Endothelial cell of umbilical vein (primary cell): ENCODE measurements around the gene MIER1. TPM values are rescaled to one million over a fixed set of nuclear protein-coding genes. Genes with fewer than 3 reads are reported as not detected.

Experiments used
- BruUV-seq: library from RNA; stranded (reverse); fragments of 400-500 nt; replicated peaks from 2 replicates; lab custom pipeline; 2021; lab: Mats Ljungman, UMichigan
- CTCF ChIA-PET: fragments of 300-600, 350-600 bp; sonication (Branson Sonifier 250); formaldehyde crosslinking; loops from one replicate; lab custom pipeline; 2021; ENCODE audit warnings: antibody characterized with exemption, inconsistent platforms; lab: Charles Lee
- POLR2A ChIA-PET: fragments of 300-600, 350-600 bp; sonication (Branson Sonifier 250); formaldehyde crosslinking; loops from one replicate; lab custom pipeline; 2021; ENCODE audit warnings: antibody characterized with exemption, inconsistent platforms; lab: Charles Lee
- DNase-seq: peaks from one replicate; pipeline ENCODE4 v3.0.0-alpha.2; 2011; ENCODE audit warnings: low read depth, low spot score
- FAIRE-seq: peaks from 2 replicates; lab custom pipeline; 2011; peaks lifted over from hg19 to GRCh38; lab: Jason Lieb, UNC
- H2AFZ ChIP-seq: 2 replicates; pipeline ENCODE4 v1.6.0; 2012; ENCODE audit warnings: low read depth, low read length, control low read depth, inconsistent platforms
- H3K27ac ChIP-seq: 2 replicates; pipeline ENCODE4 v1.5.1; 2011; ENCODE audit warnings: low read depth, mild to moderate bottlenecking, control low read depth, low read length, moderate library complexity; ENCODE audit not compliant: insufficient read depth
- H3K27me3 ChIP-seq, 2 experiments: 2 replicates each; pipeline versions ENCODE4 v1.6.0 to v1.6.1; 2011; ENCODE audit warnings: low read length in 2 of 2, mixed read lengths in 1 of 2; ENCODE audit not compliant: control insufficient read depth in 2 of 2, insufficient read depth in 2 of 2
- H3K36me3 ChIP-seq, 2 experiments: 2 replicates in 1 of 2; 3 replicates in 1 of 2; pipeline ENCODE4 v1.5.1; 2011; ENCODE audit warnings: low read length in 2 of 2, mild to moderate bottlenecking in 1 of 2, moderate library complexity in 1 of 2; ENCODE audit not compliant: control insufficient read depth in 2 of 2, insufficient read depth in 2 of 2; ENCODE audit errors: extremely low read depth in 1 of 2
- H3K4me1 ChIP-seq: 3 replicates; pipeline ENCODE4 v1.5.1; 2011; ENCODE audit warnings: mild to moderate bottlenecking, low read length; ENCODE audit not compliant: control insufficient read depth, insufficient read depth; ENCODE audit errors: extremely low read depth
- H3K4me2 ChIP-seq: 2 replicates; pipeline ENCODE4 v1.6.1; 2011; ENCODE audit warnings: low read length, control low read depth, mixed read lengths; ENCODE audit not compliant: insufficient read depth
- H3K4me3 ChIP-seq, 3 experiments: fragments of 200-600 bp in 1 of 3; sonication (generic), shearing (Covaris generic) in 1 of 3; replicated peaks in 1 of 3; 2 replicates each; pipeline ENCODE4 v1.5.1; 2011 to 2016; ENCODE audit warnings: control low read depth in 3 of 3, low read length in 3 of 3, mild to moderate bottlenecking in 2 of 3, inconsistent platforms in 1 of 3, low read depth in 1 of 3, moderate library complexity in 1 of 3; ENCODE audit not compliant: insufficient read depth in 1 of 3
- H3K79me2 ChIP-seq: 2 replicates; pipeline ENCODE4 v1.6.0; 2012; ENCODE audit warnings: low read length, inconsistent platforms; ENCODE audit not compliant: control insufficient read depth, insufficient read depth
- H3K9ac ChIP-seq: replicated peaks from 2 replicates; pipeline ENCODE3; 2011; ENCODE audit warnings: low read length, control low read depth; ENCODE audit not compliant: insufficient read depth; ENCODE audit errors: extremely low read depth
- H3K9me1 ChIP-seq: replicated peaks from 3 replicates; pipeline ENCODE4 v1.6.0; 2011; ENCODE audit warnings: mild to moderate bottlenecking, low read length; ENCODE audit not compliant: control insufficient read depth, insufficient read depth; ENCODE audit errors: extremely low read depth
- H3K9me3 ChIP-seq: replicated peaks from 2 replicates; pipeline ENCODE4 v1.5.1; 2012; ENCODE audit warnings: low read length, inconsistent platforms; ENCODE audit not compliant: control insufficient read depth, insufficient read depth
- H4K20me1 ChIP-seq: replicated peaks from 2 replicates; pipeline ENCODE3; 2011; ENCODE audit warnings: mild to moderate bottlenecking, low read length; ENCODE audit not compliant: control insufficient read depth, insufficient read depth; ENCODE audit errors: extremely low read depth
- EZH2 ChIP-seq: IDR thresholded peaks from 2 replicates; pipeline ENCODE4 v1.6.1; 2012; ENCODE audit warnings: borderline replicate concordance, low read depth, mild to moderate bottlenecking, moderate library complexity, low read length, inconsistent platforms; ENCODE audit not compliant: severe bottlenecking
- FOS ChIP-seq: IDR thresholded peaks from 2 replicates; pipeline ENCODE4 v1.6.1; 2011; ENCODE audit warnings: mild to moderate bottlenecking, low read length, moderate library complexity, borderline replicate concordance; ENCODE audit not compliant: insufficient read depth
- GATA2 ChIP-seq: IDR thresholded peaks from 2 replicates; pipeline ENCODE4 v1.7.0; 2011; ENCODE audit warnings: low read depth, mild to moderate bottlenecking, moderate library complexity, mixed read lengths, low read length; ENCODE audit not compliant: insufficient read length, insufficient read depth
- JUN ChIP-seq: IDR thresholded peaks from 2 replicates; pipeline ENCODE4 v1.6.1; 2011; ENCODE audit warnings: borderline replicate concordance, low read depth; ENCODE audit not compliant: insufficient read length, insufficient read depth
- MYC ChIP-seq: IDR thresholded peaks from one replicate; pipeline ENCODE4 v1.6.1; 2011; ENCODE audit warnings: mild to moderate bottlenecking, low read depth, low read length
- POLR2A ChIP-seq: IDR thresholded peaks from 2 replicates; pipeline ENCODE4 v1.6.1; 2012; ENCODE audit warnings: low read depth, mild to moderate bottlenecking, control low read depth, low read length
- POLR2AphosphoS5 ChIP-seq: IDR thresholded peaks from 2 replicates; pipeline ENCODE4 v1.6.1; 2012; ENCODE audit warnings: low read depth, mild to moderate bottlenecking, control low read depth, low read length, moderate library complexity; ENCODE audit not compliant: insufficient read depth
- dilution Hi-C: fragments of 300-500 bp; cut with MboI; formaldehyde crosslinking; loops from one replicate; pipeline ENCODE4 v1.15.0; 2019; ENCODE audit warnings: low sequenced_read_pairs; ENCODE audit not compliant: extremely low pct_ligation_motif_present
- intact Hi-C: fragments of 100-400 bp; cut with micrococcal nuclease; formaldehyde crosslinking; loops from one replicate; pipeline ENCODE4 v1.10.0; 2022
- polyA plus RNA-seq, 4 experiments: library from polyadenylated mRNA; depleted of rRNA in 3 of 4; stranded (reverse) in 3 of 4; unstranded in 1 of 4; fragments of >200 nt; gene quantifications; 2 replicates each; pipeline versions ENCODE4 v1.2.1 to v1.2.3, GENCODE V29; 2011 to 2012; ENCODE audit warnings: missing spikeins in 1 of 4
- total RNA-seq: library from RNA; stranded (reverse); gene quantifications from 2 replicates; pipeline ENCODE4 v1.2.3, GENCODE V29; 2021
- TF ChIP-seq, protein P1 (sequence below), 2 donors: IDR thresholded peaks; 1 replicate in 1 of 2; 2 replicates in 1 of 2; pipeline ENCODE4 v1.5.1; 2011; ENCODE audit warnings: low read length in 2 of 2, mild to moderate bottlenecking in 2 of 2, moderate library complexity in 2 of 2, control low read depth in 1 of 2, inconsistent platforms in 1 of 2, low read depth in 1 of 2; ENCODE audit not compliant: insufficient read depth in 1 of 2; ENCODE audit errors: extremely low read depth in 1 of 2
- TF ChIP-seq, protein P2 (sequence below): IDR thresholded peaks from 2 replicates; pipeline ENCODE4 v1.6.1; 2011; ENCODE audit not compliant: insufficient read depth, insufficient read length

MIER1 gene
- total and polyA plus RNA-seq, 2 donors (not counting 3 experiments of a cell fraction or from before 2014, with no cell fraction given) = 7.3 to 36.8 TPM

DNA sequence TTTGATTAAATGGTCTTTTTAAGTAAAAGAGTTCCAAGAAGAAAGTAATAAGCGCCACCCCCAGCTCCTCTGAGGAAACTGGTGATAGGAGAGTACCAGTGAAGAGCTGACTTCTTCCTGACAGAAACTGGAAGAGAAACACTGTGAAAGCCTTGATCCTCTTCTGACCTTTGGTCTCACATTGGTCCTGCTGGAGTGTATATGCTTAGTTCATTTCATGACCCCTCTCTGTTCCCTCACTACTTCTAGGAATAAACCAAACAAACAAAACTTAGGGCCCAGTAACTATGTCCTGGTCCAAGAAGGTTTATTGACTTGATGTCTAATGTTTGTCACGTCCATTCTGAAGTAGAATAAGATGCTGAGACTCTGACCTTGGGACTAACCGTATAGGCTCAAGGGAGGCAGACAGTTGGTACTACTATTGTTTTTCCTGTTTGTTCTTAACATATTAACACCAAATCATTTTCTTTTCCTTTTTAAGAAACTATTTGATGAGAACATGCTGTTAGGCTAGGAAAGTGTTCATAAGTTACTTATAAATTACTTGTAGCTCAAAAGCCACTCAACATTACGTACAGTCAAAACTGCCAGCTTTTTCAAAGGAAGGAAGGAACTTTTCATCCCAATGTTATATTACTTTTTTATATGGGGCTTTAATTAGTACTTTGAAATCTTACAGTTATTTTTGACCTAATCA is 57.9 kb downstream of the MIER1 start:
- Histone ChIP-seq H3K9me1 (no peaks in the 10 kb centered on the region), H3K4me2 (no peak overlapping the region), H3K4me3 (no peak overlapping the region), H3K79me2 (no peaks in the 10 kb centered on the region), H3K27ac (no peak overlapping the region), H3K27me3 (no peaks in the 10 kb centered on the region), H3K4me1 (no peaks in the 10 kb centered on the region), H3K9me3 (no peaks in the 10 kb centered on the region), H2AFZ (no peak overlapping the region), H3K9ac (no peak overlapping the region), H4K20me1 (no peaks in the 10 kb centered on the region), H3K36me3 (peaks cover 3 to 35% of the 10 kb centered on the region in 2 experiments)
- dilution Hi-C loops = no loop called here
- DNase-seq (no peak), FAIRE-seq (no peak)
- POLR2A ChIA-PET = no interaction called here
- intact Hi-C loops = no loop called here
- no peak for TF ChIP-seq GATA2
- TF ChIP-seq POLR2AphosphoS5 = no peak
- no peak for TF ChIP-seq JUN
- TF ChIP-seq FOS = no peak
- TF ChIP-seq, protein P1, sequence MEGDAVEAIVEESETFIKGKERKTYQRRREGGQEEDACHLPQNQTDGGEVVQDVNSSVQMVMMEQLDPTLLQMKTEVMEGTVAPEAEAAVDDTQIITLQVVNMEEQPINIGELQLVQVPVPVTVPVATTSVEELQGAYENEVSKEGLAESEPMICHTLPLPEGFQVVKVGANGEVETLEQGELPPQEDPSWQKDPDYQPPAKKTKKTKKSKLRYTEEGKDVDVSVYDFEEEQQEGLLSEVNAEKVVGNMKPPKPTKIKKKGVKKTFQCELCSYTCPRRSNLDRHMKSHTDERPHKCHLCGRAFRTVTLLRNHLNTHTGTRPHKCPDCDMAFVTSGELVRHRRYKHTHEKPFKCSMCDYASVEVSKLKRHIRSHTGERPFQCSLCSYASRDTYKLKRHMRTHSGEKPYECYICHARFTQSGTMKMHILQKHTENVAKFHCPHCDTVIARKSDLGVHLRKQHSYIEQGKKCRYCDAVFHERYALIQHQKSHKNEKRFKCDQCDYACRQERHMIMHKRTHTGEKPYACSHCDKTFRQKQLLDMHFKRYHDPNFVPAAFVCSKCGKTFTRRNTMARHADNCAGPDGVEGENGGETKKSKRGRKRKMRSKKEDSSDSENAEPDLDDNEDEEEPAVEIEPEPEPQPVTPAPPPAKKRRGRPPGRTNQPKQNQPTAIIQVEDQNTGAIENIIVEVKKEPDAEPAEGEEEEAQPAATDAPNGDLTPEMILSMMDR (IDR thresholded peaks at IDR 0.05; ENCODE audit: extremely low read depth in 1 of 2, insufficient read depth in 1 of 2, low read depth in 1 of 2, low read length in 2 of 2) = no peak
- TF ChIP-seq EZH2 = no peak
- TF ChIP-seq, protein P2, sequence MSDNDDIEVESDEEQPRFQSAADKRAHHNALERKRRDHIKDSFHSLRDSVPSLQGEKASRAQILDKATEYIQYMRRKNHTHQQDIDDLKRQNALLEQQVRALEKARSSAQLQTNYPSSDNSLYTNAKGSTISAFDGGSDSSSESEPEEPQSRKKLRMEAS = no peak
- TF ChIP-seq POLR2A = no peak
- TF ChIP-seq MYC = no peak
- CTCF ChIA-PET = no interaction called here
- BruUV-seq = no TSS peak
